Tongue (tissue), 2 donors: ENCODE measurements around the gene RAD51D. TPM values are rescaled to one million over a fixed set of nuclear protein-coding genes. Genes with fewer than 3 reads are reported as not detected.
"Not testable (repeated sequence)": the region's sequence is repeated elsewhere in the genome, so short reads cannot be mapped to it uniquely, and the experiment has no call there.

ENCODE experiments used
- DNase-seq: peaks from one replicate; pipeline ENCODE4 v3.0.0-alpha.2; 2015
- total RNA-seq: library from RNA; depleted of rRNA; stranded (reverse); fragments of >200 nt; gene quantifications from one replicate; pipeline ENCODE4 v1.2.3, GENCODE V29; 2014

Gene RAD51D
- total RNA-seq, 1 donor from 2014 or later = 5.2 TPM

GRCh38 chr17:35065880-35066279 is 53.8 kb downstream of the RAD51D start:
- DNase-seq = no peak

DNA sequence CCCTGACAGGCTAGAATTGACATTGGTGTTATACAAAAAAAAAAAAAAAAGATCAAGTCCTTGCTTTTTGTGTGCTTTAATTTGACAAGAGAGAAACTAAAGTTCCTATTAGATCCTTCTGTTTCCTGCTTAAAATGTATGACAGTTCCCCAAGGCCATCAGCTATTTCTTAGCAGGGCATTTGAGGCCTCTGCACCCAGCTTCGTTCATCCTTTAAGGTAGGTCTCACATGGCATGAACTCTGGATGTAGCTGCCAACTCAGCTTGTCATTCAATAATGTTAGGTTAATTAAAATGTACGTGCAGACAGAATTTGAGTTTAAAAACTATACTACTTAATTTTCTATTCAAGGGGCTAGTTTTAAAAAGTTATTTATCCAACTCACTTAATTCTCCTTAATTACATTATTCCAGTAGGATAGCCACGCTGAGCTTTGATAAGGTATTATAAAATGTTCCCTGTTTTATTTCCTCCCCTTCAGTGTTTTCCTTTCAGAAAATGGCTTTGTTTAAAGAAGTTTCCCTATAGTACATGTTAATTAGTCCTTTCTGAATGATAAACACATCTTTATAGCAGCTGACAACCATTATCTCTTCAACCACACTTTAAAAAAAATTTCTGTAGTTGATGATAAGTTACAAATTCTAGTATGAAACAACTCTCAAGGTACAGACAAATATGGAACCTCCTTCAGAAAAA is 55.0 kb downstream of the RAD51D start:
- DNase-seq = no peak

GRCh38 chr17:35063514-35064223 is 56.0 kb downstream of the RAD51D start, which contains the start of gene RFFL:
TSS of gene RFFL (minus strand) at chr17:35063707. CDS start at chr17:35026553, 37,154 bp downstream.
- peak; percentile 76 for DNase-seq

- no peak for DNase-seq
Observed at GRCh38 chr17:35062308-35062707, 57.4 kb downstream of the RAD51D start.

GRCh38 chr17:35057332-35057915 is 62.2 kb downstream of the RAD51D start:
- DNase-seq = no peak

- DNase-seq = no peak
Observed at GRCh38 chr17:35056013-35056412, 63.6 kb downstream of the RAD51D start.

- no peak for DNase-seq
Observed at GRCh38 chr17:35053204-35053603, 66.5 kb downstream of the RAD51D start.

DNA sequence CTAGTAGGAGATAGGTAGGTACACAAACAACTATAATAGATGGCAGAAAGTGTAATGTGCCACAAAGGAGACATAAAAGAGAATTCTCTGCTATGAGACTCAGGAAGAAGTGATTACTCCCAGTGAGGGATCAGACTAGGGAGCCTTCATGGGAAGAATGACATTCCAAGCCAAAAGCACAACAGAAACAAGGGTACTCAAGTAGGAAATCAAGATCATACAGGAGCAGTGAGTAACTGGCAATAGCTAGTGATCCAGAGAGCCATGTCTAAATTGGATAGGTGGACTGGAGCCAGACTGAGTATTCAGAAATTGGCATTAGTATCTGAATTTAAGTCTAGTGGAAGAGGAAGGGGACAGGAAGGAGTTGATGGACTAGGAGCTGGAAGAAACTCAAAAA is 66.9 kb downstream of the RAD51D start:
- DNase-seq = no peak

DNA sequence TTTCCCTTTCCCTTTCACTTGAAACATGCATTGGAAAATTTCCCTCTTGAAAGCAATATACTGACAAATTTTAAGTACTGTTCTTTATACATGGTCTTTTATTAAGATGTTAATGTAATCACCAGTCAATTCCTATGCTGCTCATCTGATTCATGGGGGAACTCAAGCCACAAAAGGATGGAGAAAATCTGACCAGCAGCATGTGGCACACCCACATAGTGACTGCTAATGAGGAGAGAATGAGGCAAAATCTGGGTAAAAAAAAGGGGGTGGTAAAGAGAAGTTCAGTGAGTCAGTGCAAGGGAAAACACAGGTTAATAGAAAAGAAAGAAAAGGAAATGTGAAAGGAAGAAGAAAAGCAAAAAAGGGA is 67.4 kb downstream of the RAD51D start:
- DNase-seq = no peak

GRCh38 chr17:35051579-35052240 is 68.0 kb downstream of the RAD51D start:
- no peak for DNase-seq

DNA sequence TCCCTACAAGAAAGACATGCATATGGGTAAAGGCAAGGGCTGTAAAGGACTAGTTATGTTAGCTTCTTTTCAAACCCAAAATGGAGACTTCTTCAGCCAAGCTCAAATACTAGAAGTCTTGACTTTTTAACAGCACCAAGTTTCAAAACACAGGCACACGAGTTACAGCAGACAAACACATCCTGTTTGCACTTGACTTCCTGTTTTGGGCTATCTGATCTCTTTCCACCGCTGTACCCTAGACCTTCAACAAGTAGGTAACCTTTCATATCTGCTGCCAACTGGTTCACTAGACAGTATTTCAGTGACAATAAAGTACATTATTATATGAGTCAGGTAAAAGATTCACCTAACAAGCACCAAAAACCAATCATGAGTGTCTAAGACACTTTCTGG is 68.5 kb downstream of the RAD51D start:
- no peak for DNase-seq

- no peak for DNase-seq
Observed at GRCh38 chr17:35050170-35050569, 69.5 kb downstream of the RAD51D start.

- no peak for DNase-seq
Observed at GRCh38 chr17:35048685-35049379, 70.8 kb downstream of the RAD51D start.

- peak; percentile 55 for DNase-seq
Observed at GRCh38 chr17:35046740-35047283, 72.8 kb downstream of the RAD51D start.

DNA sequence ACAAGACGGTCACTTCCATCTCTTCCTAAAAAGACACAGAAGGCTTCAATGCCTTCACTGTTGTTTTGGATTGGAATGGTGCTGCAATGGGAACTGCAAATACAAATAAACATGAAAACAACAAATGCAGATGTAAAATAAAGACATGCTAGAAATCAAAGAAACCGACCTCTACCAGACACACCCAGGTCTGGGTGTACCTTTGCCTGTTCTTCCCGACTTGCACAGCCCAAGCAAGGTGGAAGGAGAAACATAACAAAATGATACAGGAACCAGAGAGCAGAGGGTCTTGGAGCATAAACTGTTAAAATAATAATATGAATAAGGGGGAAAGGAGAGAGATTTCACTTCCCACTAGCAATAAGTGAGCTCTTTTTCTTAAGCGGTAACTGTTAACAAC is 73.4 kb downstream of the RAD51D start:
- DNase-seq = no peak

DNA sequence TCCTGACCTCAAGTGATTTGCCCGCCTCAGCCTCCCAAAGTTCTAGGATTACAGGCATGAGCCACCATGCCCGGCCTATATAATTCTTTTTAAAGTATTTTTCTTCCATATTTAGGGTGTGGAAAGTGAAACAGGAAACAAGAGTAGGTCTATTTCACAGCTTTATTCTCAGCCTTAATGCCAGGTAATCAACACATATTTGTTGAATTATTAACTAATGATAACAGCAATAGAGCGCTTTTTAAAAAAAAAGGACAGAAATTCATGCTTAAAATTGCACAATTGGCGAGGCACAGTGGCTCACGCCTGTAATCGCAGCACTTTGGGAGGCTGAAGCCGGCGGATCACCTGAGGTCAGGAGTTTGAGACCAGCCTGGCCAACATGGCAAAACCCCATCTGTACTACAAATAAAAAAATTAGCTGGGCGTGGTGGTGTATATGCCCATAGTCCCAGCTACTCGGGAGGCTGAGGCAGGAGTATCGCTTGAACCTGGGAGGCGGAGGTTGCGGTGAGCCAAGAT is 74.1 kb downstream of the RAD51D start:
- not testable (repeated sequence) for DNase-seq

DNA sequence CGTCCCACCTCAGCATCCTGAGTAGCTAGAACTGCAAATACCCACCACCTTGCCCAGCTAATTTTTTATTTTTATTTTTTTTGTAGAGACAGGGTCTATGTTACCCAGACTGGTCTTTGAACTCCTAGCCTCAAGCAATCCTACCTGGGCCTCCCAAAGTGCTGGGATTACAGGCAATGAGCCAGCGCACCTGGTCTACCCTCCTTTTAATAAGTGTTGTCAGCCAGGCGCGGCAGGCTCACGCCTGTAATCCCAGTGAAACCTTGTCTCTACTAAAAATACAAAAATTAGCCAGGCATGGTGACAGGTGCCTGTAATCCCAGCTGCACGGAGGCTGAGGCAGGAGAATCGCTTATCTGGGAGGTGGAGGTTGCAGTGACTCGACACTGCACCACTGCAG is 75.5 kb downstream of the RAD51D start:
- DNase-seq = no peak
